Measurements from ENCODE around the gene MTHFSD. TPM values are rescaled to one million over a fixed set of nuclear protein-coding genes. Genes with fewer than 3 reads are reported as not detected.

MTHFSD gene
- total RNA-seq, 1 experiment from 2014 or later, result 4.7 TPM

GRCh38 chr16:86495756-86496261, 59.2 kb downstream of the MTHFSD start:
- no peak overlapping the region for H3K14ac ChIP-seq (ENCODE audit: insufficient read depth, low read length)
- DNase-seq, result peak; percentile 38
- no peaks in the 10 kb centered on the region for H3K9me3 ChIP-seq (ENCODE audit: control insufficient read depth, low read depth, low read length)
- H3K18ac ChIP-seq (ENCODE audit: insufficient read length, low read depth, low read length), result no peak overlapping the region
- no peak overlapping the region for H2AK5ac ChIP-seq (ENCODE audit: insufficient read length, low read length)
- no peak overlapping the region for H3T11ph ChIP-seq (ENCODE audit: low read length)
- H3K27ac Mint-ChIP-seq, result no peak overlapping the region
- H3K4me3 Mint-ChIP-seq, result peak overlapping the region in 1 of 2 experiments; percentile 61; a peak in 2 of 5 replicates
- no peak overlapping the region for H2BK120ac ChIP-seq (ENCODE audit: low read depth, low read length, poor library complexity, severe bottlenecking)
- no peak overlapping the region for H3K4ac ChIP-seq (ENCODE audit: low read depth, low read length)
- no peak overlapping the region for H3K27ac ChIP-seq (ENCODE audit: insufficient read length, low read depth, low read length)
- no peak overlapping the region for H4K91ac ChIP-seq (ENCODE audit: insufficient read length, low read depth, low read length)
- no peak overlapping the region for H2BK15ac ChIP-seq (ENCODE audit: low read depth, low read length)
- H2BK5ac ChIP-seq (ENCODE audit: insufficient read length, low read length), result no peak overlapping the region
- no CpG with 5 or more reads among the region's 16 CpGs for WGBS (ENCODE audit: extremely low coverage, insufficient read length, low lambda C conversion rate)
- no peak overlapping the region for H2AFZ ChIP-seq (ENCODE audit: low read length)
- H4K8ac ChIP-seq (replicated peaks; ENCODE audit: insufficient read length, low read depth, low read length), result no peak overlapping the region
- H3K27me3 Mint-ChIP-seq (ENCODE audit: low read depth), result peaks cover 99% of the 10 kb centered on the region
- H4K20me1 ChIP-seq (ENCODE audit: control insufficient read depth, insufficient read depth, insufficient read length), result no peaks in the 10 kb centered on the region
- no peaks in the 10 kb centered on the region; a peak in 1 of 7 replicates for H3K36me3 Mint-ChIP-seq (ENCODE audit: insufficient read depth in 1 of 3, low read depth in 3 of 3)
- H3K23me2 ChIP-seq (ENCODE audit: insufficient read length, low read depth, low read length, poor library complexity, severe bottlenecking), result no peaks in the 10 kb centered on the region
- H3K79me2 ChIP-seq (ENCODE audit: insufficient read depth, low read length), result no peaks in the 10 kb centered on the region
- H3K27me3 ChIP-seq (ENCODE audit: insufficient read depth, low read length), result peaks cover 97% of the 10 kb centered on the region
- no peak overlapping the region for H3K4me2 ChIP-seq (ENCODE audit: insufficient read depth, insufficient read length, low read length)
- no peak for TF ChIP-seq CTCF (conservative IDR thresholded peaks at IDR 0.05)
- H2BK12ac ChIP-seq (ENCODE audit: insufficient read length, low read depth, low read length), result no peak overlapping the region
- H3K23ac ChIP-seq (ENCODE audit: insufficient read length, low read depth, low read length), result no peak overlapping the region
- no peak overlapping the region for H4K5ac ChIP-seq (ENCODE audit: insufficient read length, low read depth, low read length)
- peaks cover 17 to 50% of the 10 kb centered on the region in 2 experiments for H3K4me1 Mint-ChIP-seq
- H2BK20ac ChIP-seq (ENCODE audit: low read depth, low read length, poor library complexity, severe bottlenecking), result no peak overlapping the region
- H3K56ac ChIP-seq (ENCODE audit: insufficient read length, low read depth, low read length), result no peak overlapping the region
- H3K79me1 ChIP-seq (ENCODE audit: insufficient read depth, low read depth, low read length, poor library complexity, severe bottlenecking), result no peaks in the 10 kb centered on the region
- peaks cover 3% of the 10 kb centered on the region; the same call in 1 of the 2 replicates for H3K4me1 ChIP-seq (ENCODE audit: insufficient read depth, low read length)
- peaks cover 0 to 5% of the 10 kb centered on the region in 2 experiments; a peak in 1 of 5 replicates for H3K9me3 Mint-ChIP-seq
- H3K9ac ChIP-seq (ENCODE audit: extremely low read depth, insufficient read length, low read length), result no peak overlapping the region
